Left kidney (tissue), 2 donors: Measurements from ENCODE around the gene PGM2L1. TPM values are rescaled to one million over a fixed set of nuclear protein-coding genes. Genes with fewer than 3 reads are reported as not detected.

Experiments
- DNase-seq: peaks from one replicate; pipeline ENCODE4 v3.0.0-alpha.2; 2013
- polyA plus RNA-seq: library from polyadenylated mRNA; unstranded; fragments of 120-200 nt; gene quantifications from one replicate; pipeline ENCODE4 v1.2.1, GENCODE V29; 2013; ENCODE audit not compliant: insufficient read length

The PGM2L1 gene
- polyA plus RNA-seq, 1 donor, result 4.4 TPM

- DNase-seq, result no peak
Measured at GRCh38 chr11:74306435-74307175, 91.6 kb downstream of the PGM2L1 start.

GRCh38 chr11:74299015-74299414, 99.2 kb downstream of the PGM2L1 start:
- DNase-seq, result no peak

- DNase-seq, result no peak
Measured at GRCh38 chr11:74297484-74297883, 100.7 kb downstream of the PGM2L1 start.

- no peak for DNase-seq
Measured at GRCh38 chr11:74288911-74289310, 109.3 kb downstream of the PGM2L1 start.

GRCh38 chr11:74288161-74288560, 110.1 kb downstream of the PGM2L1 start:
- no peak for DNase-seq

GRCh38 chr11:74284466-74284865, 113.8 kb downstream of the PGM2L1 start:
- DNase-seq, result no peak

GRCh38 chr11:74283580-74284180, 114.6 kb downstream of the PGM2L1 start:
- DNase-seq, result no peak

- DNase-seq, result no peak
Measured at GRCh38 chr11:74282914-74283371, 115.3 kb downstream of the PGM2L1 start.

GRCh38 chr11:74282421-74282820, 115.8 kb downstream of the PGM2L1 start:
- no peak for DNase-seq

- DNase-seq, result no peak
Measured at GRCh38 chr11:74280494-74280893, 117.7 kb downstream of the PGM2L1 start.

Other genes starting within 250 kb of the PGM2L1 start
- 25.6 TPM for gene C2CD3, start 227.4 kb downstream of the PGM2L1 start, polyA plus RNA-seq
- 42.7 TPM for gene PPME1, start 227.1 kb downstream of the PGM2L1 start, polyA plus RNA-seq
- 1.0 TPM for gene P4HA3, start 86.8 kb downstream of the PGM2L1 start, polyA plus RNA-seq
- 26.1 TPM for gene KCNE3, start 69.1 kb upstream of the PGM2L1 start, polyA plus RNA-seq
- gene LIPT2, start 95.3 kb upstream of the PGM2L1 start, polyA plus RNA-seq, result 12.3 TPM
- 44.3 TPM for gene POLD3, start 194.1 kb upstream of the PGM2L1 start, polyA plus RNA-seq